OCI-LY3 (cell line): ENCODE data around the gene TFAP2A.

ENCODE experiments used
- H2AFZ ChIP-seq: fragments of 200-600, 300-600 bp; shearing (Covaris generic); 2 replicates; pipeline ENCODE4 v1.6.0; 2014; ENCODE audit warnings: antibody characterized with exemption, low read depth, low read length
- H3K27ac ChIP-seq: fragments of 200-600, 300-600 bp; sonication (generic); 2 replicates; pipeline ENCODE4 v1.5.1; 2014; ENCODE audit warnings: mild to moderate bottlenecking, low read length, moderate library complexity, mixed read lengths
- H3K27me3 ChIP-seq: fragments of 200-600, 300-600 bp; sonication (generic); 2 replicates; pipeline ENCODE4 v1.6.1; 2014; ENCODE audit warnings: low read depth, low read length, mixed read lengths
- H3K36me3 ChIP-seq: fragments of 200-600, 300-600 bp; sonication (generic); replicated peaks from 2 replicates; pipeline ENCODE3; 2014; ENCODE audit warnings: low read depth, low read length, mixed read lengths
- H3K4me1 ChIP-seq: fragments of 300-600, 200-600 bp; sonication (generic); 2 replicates; pipeline ENCODE4 v1.6.1; 2014; ENCODE audit warnings: low read length, mixed read lengths
- H3K4me2 ChIP-seq: fragments of 200-600, 300-600 bp; sonication (generic); 2 replicates; pipeline ENCODE4 v1.6.1; 2014; ENCODE audit warnings: low read length, mixed read lengths
- H3K4me3 ChIP-seq: fragments of 300-600, 200-600 bp; sonication (generic); 2 replicates; pipeline ENCODE4 v1.5.1; 2014; ENCODE audit warnings: antibody characterized with exemption, mild to moderate bottlenecking, low read length, moderate library complexity
- H3K79me2 ChIP-seq: fragments of 300-600, 200-600 bp; shearing (Covaris generic); 2 replicates; pipeline ENCODE4 v1.6.1; 2014; ENCODE audit warnings: mild to moderate bottlenecking, low read length, mixed read lengths
- H3K9ac ChIP-seq: fragments of 300-600, 200-600 bp; shearing (Covaris generic); 2 replicates; pipeline ENCODE4 v1.6.0; 2014; ENCODE audit warnings: mild to moderate bottlenecking, low read length, moderate library complexity
- H3K9me3 ChIP-seq: fragments of 200-600, 300-600 bp; shearing (Covaris generic); 2 replicates; pipeline ENCODE4 v1.6.1; 2014; ENCODE audit warnings: low read length, mixed read lengths; ENCODE audit not compliant: insufficient read depth
- H4K20me1 ChIP-seq: fragments of 200-600, 300-600 bp; sonication (generic); 2 replicates; pipeline ENCODE4 v1.6.1; 2016; ENCODE audit warnings: low read length, mixed read lengths; ENCODE audit not compliant: insufficient read depth
- CTCF ChIP-seq: fragments of 200-600, 300-600 bp; sonication (generic); IDR thresholded peaks from 2 replicates; pipeline ENCODE4 v1.5.1; 2014; ENCODE audit warnings: antibody characterized with exemption, low read length, low read depth
- EZH2phosphoT487 ChIP-seq: fragments of 200-600 bp; shearing (Covaris generic); IDR thresholded peaks from 2 replicates; pipeline ENCODE4 v1.6.1; 2018; ENCODE audit warnings: antibody characterized with exemption, mixed run types, low read depth

The TFAP2A gene

GRCh38 chr6:10404107-10404798, 10.6 kb downstream of the TFAP2A start:
- no peaks in the 10 kb centered on the region for H4K20me1 ChIP-seq
- H3K79me2 ChIP-seq, result no peaks in the 10 kb centered on the region
- no peak overlapping the region for H3K4me3 ChIP-seq
- H3K36me3 ChIP-seq, result no peaks in the 10 kb centered on the region
- H3K27ac ChIP-seq, result no peak overlapping the region
- no peak overlapping the region for H2AFZ ChIP-seq
- H3K4me1 ChIP-seq, result no peaks in the 10 kb centered on the region
- TF ChIP-seq EZH2phosphoT487 (no peak), CTCF (no peak)
- no peak overlapping the region for H3K4me2 ChIP-seq
- 0 out of 2 replicates have a peak, but pooled peaks cover 4% of the 10 kb centered on the region for H3K27me3 ChIP-seq
- no peak overlapping the region for H3K9ac ChIP-seq
- H3K9me3 ChIP-seq, result no peaks in the 10 kb centered on the region

GRCh38 chr6:10403385-10404106, 11.3 kb downstream of the TFAP2A start:
- TF ChIP-seq EZH2phosphoT487, result no peak
- TF ChIP-seq CTCF, result no peak
- Histone ChIP-seq H3K79me2 (no peaks in the 10 kb centered on the region), H3K27me3 (0 out of 2 replicates have a peak, but pooled peaks cover 4% of the 10 kb centered on the region), H3K4me1 (no peaks in the 10 kb centered on the region), H3K4me3 (no peak overlapping the region), H3K9ac (no peak overlapping the region), H3K4me2 (no peak overlapping the region), H4K20me1 (no peaks in the 10 kb centered on the region), H3K27ac (no peak overlapping the region), H3K36me3 (no peaks in the 10 kb centered on the region), H3K9me3 (no peaks in the 10 kb centered on the region), H2AFZ (no peak overlapping the region)

GRCh38 chr6:10402648-10403311, 12.1 kb downstream of the TFAP2A start:
- no peak overlapping the region for H3K9ac ChIP-seq
- H3K4me3 ChIP-seq, result no peak overlapping the region
- no peak overlapping the region for H3K4me2 ChIP-seq
- H3K4me1 ChIP-seq, result no peaks in the 10 kb centered on the region
- H4K20me1 ChIP-seq, result no peaks in the 10 kb centered on the region
- H3K9me3 ChIP-seq, result no peaks in the 10 kb centered on the region
- no peak overlapping the region for H3K27ac ChIP-seq
- no peaks in the 10 kb centered on the region for H3K79me2 ChIP-seq
- H3K27me3 ChIP-seq, result 0 out of 2 replicates have a peak, but pooled peaks cover 4% of the 10 kb centered on the region
- TF ChIP-seq CTCF (no peak), EZH2phosphoT487 (no peak)
- H3K36me3 ChIP-seq, result no peaks in the 10 kb centered on the region
- no peak overlapping the region for H2AFZ ChIP-seq

- no peaks in the 10 kb centered on the region for H3K9me3 ChIP-seq
- TF ChIP-seq CTCF (no peak), EZH2phosphoT487 (no peak)
- H3K9ac ChIP-seq, result no peak overlapping the region
- no peaks in the 10 kb centered on the region for H3K79me2 ChIP-seq
- H3K4me1 ChIP-seq, result no peaks in the 10 kb centered on the region
- H2AFZ ChIP-seq, result no peak overlapping the region
- no peak overlapping the region for H3K27ac ChIP-seq
- H3K4me2 ChIP-seq, result no peak overlapping the region
- H4K20me1 ChIP-seq, result no peaks in the 10 kb centered on the region
- H3K27me3 ChIP-seq, result 0 out of 2 replicates have a peak, but pooled peaks cover 4% of the 10 kb centered on the region
- H3K36me3 ChIP-seq, result no peaks in the 10 kb centered on the region
- no peak overlapping the region for H3K4me3 ChIP-seq
Observed at GRCh38 chr6:10401632-10402223, 13.1 kb downstream of the TFAP2A start.
